OCI-LY7 (cell line): ENCODE measurements around the gene ADCY5.

Experiments used
- EZH2phosphoT487 ChIP-seq: fragments of 200-600 bp; sonication (generic); IDR thresholded peaks from 2 replicates; pipeline ENCODE4 v1.6.1; 2018; ENCODE audit warnings: low read depth, borderline replicate concordance, mild to moderate bottlenecking, mixed run types, antibody characterized with exemption, low read length, moderate library complexity, mixed read lengths
- TF ChIP-seq, protein P1 (sequence below): fragments of 200-600 bp; sonication (generic); conservative IDR thresholded peaks from 2 replicates; pipeline ENCODE4 v1.5.1; 2014; ENCODE audit warnings: mild to moderate bottlenecking, antibody characterized with exemption, low read length, moderate library complexity, mixed read lengths

- TF ChIP-seq, protein P1, sequence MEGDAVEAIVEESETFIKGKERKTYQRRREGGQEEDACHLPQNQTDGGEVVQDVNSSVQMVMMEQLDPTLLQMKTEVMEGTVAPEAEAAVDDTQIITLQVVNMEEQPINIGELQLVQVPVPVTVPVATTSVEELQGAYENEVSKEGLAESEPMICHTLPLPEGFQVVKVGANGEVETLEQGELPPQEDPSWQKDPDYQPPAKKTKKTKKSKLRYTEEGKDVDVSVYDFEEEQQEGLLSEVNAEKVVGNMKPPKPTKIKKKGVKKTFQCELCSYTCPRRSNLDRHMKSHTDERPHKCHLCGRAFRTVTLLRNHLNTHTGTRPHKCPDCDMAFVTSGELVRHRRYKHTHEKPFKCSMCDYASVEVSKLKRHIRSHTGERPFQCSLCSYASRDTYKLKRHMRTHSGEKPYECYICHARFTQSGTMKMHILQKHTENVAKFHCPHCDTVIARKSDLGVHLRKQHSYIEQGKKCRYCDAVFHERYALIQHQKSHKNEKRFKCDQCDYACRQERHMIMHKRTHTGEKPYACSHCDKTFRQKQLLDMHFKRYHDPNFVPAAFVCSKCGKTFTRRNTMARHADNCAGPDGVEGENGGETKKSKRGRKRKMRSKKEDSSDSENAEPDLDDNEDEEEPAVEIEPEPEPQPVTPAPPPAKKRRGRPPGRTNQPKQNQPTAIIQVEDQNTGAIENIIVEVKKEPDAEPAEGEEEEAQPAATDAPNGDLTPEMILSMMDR: no peak
- no peak for TF ChIP-seq EZH2phosphoT487
These were observed 118.4 kb downstream of the ADCY5 start for GRCh38 chr3:123330441-123330991.
